Measurements from ENCODE around the gene PCIF1.
A peak's percentile ranks its signal among the peaks of the same experiment; 100 is the strongest.

Gene PCIF1

DNA sequence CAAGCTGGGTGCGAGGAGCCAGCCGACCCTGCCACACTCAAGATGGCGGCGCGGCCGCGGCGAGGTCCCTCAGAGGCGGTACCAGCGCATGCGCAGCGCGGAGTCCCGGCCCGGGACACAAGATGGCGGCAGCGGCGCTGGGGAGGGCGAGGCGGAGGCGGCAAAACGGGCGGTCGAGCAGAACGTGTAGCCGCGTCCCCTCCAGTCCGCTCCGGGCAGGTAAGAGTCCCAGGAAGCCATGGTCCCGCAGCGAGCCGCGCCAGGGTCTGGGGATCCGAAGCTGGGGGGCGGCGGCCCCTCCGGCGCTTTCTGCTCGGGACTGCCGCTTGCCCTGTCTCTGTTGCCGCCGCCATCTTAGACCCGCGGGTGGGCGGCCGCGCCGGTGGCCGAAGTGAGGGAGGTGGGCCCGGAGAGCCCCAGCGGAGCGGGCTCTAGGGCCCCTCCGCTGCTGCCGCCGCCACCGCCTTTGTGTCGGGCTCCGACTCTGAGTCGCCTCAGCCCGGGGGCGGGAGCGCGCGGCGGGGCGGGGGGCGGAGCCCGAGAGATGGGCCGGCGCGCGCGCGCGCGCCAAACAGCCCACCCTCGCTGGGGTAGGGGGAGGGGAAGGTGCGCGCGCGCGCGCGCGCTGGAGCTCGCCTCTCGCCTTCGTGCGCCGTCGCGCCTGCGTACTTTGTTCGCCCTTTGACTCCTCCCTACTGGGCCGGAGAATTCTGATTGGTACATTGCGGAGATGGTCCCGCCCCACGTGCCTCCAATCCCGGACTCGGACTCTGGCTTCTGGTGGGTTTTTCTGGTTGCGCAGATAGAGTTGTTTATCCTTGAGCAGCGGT lies at the start of gene PCIF1:
PCIF1 (plus strand) TSS at position 98 of the 830 bp plus-strand sequence. CDS start 4,317 bp downstream, outside the sequence.
- peak within 1 kb of the TSS; percentile 90 for H3K4me3 ChIP-seq (ENCODE audit: low read length)
- TF ChIP-seq, protein P1, sequence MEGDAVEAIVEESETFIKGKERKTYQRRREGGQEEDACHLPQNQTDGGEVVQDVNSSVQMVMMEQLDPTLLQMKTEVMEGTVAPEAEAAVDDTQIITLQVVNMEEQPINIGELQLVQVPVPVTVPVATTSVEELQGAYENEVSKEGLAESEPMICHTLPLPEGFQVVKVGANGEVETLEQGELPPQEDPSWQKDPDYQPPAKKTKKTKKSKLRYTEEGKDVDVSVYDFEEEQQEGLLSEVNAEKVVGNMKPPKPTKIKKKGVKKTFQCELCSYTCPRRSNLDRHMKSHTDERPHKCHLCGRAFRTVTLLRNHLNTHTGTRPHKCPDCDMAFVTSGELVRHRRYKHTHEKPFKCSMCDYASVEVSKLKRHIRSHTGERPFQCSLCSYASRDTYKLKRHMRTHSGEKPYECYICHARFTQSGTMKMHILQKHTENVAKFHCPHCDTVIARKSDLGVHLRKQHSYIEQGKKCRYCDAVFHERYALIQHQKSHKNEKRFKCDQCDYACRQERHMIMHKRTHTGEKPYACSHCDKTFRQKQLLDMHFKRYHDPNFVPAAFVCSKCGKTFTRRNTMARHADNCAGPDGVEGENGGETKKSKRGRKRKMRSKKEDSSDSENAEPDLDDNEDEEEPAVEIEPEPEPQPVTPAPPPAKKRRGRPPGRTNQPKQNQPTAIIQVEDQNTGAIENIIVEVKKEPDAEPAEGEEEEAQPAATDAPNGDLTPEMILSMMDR (conservative IDR thresholded peaks at IDR 0.05; ENCODE audit: low read depth, low read length) = no peak
- peak; percentile 88 for DNase-seq (ENCODE audit: low read depth)

DNA sequence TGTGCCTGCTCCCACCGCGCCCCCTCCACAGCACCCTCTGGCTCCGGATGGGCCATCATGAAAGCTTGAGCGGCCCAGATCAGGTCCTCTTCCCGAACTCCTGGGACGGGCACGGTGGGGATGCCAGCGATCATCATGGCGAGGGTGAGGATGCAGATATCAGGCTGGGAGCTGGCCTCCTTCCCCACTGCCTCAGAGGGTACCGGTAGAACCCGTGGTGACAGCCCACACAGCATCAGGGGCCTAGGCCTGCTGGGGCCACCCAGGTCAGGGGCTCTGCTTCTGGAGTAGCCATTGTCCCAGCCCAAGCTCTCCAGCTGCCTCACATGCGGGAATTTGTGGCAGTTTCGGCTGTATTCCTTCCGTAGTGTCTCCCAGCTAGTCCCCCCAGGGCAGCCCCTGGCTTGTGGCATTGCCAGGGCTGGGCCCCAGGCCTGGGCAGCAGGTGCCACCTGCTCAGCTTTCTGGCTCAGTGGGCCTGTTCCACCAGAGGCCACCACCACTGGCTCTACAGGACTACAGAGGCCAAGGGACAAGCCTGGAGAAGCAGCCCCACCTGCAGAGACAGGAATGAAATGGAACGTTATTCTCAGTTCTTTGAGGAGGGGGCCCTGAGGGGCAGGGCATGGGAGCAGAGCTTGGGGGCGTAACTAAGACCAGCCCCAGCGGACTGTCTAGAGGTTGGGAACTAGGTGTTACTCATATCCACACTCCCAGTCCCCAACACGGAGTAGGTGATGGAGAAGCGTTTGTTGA lies 47.7 kb upstream of the PCIF1 start:
- no peak for DNase-seq (ENCODE audit: low read depth)
- TF ChIP-seq, protein P1 (conservative IDR thresholded peaks at IDR 0.05; ENCODE audit: low read depth, low read length) = no peak
- no peak overlapping the region for H3K4me3 ChIP-seq (ENCODE audit: low read length)

DNA sequence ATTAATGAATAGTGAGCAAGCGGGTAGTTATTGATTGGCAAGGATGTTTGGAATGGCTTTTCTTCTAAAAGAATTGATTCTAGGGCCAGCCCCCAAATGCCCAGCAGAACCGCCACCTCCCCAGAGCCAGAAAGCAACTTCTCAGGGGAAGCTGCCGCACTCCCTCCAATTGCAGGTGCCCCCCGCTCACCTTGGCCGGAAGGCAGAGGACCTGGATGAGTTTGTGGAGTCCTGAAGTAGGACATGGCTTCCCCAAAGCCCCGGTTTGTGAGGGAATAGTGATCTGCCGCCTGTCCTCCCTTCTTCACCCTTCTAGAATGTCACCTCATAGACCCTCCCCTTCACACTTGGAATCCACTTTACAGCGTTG lies 47.2 kb upstream of the PCIF1 start, which contains the start of gene SPATA25:
SPATA25 (minus strand) TSS at position 277 of the 370 bp plus-strand sequence; CDS start at position 245, 32 bp downstream.
- TF ChIP-seq, protein P1 (conservative IDR thresholded peaks at IDR 0.05; ENCODE audit: low read depth, low read length) = no peak
- H3K4me3 ChIP-seq (ENCODE audit: low read length) = no peak within 1 kb of the TSS
- DNase-seq (ENCODE audit: low read depth) = no peak

DNA sequence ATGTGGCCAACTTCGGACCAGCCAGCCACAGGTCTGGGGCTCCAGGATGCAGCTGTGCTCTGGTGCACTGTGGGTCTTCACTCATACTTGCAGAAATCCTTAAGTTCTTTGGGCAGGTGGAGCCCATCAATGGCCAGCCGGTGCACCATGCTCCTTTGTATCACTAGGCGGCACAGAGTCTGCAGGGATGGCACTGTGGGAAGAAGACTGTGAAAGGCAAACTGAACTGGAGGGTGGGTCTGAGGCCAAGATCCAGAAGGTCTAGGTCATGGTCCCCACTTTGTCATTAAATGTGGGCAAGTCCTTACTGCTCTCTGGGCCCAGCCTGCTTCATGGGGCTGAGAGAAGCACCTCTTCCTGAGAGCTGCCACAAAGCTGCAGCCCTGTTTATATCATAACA lies 45.8 kb upstream of the PCIF1 start:
- no peak for DNase-seq (ENCODE audit: low read depth)
- no peak overlapping the region for H3K4me3 ChIP-seq (ENCODE audit: low read length)
- TF ChIP-seq, protein P1 (conservative IDR thresholded peaks at IDR 0.05; ENCODE audit: low read depth, low read length) = no peak

DNA sequence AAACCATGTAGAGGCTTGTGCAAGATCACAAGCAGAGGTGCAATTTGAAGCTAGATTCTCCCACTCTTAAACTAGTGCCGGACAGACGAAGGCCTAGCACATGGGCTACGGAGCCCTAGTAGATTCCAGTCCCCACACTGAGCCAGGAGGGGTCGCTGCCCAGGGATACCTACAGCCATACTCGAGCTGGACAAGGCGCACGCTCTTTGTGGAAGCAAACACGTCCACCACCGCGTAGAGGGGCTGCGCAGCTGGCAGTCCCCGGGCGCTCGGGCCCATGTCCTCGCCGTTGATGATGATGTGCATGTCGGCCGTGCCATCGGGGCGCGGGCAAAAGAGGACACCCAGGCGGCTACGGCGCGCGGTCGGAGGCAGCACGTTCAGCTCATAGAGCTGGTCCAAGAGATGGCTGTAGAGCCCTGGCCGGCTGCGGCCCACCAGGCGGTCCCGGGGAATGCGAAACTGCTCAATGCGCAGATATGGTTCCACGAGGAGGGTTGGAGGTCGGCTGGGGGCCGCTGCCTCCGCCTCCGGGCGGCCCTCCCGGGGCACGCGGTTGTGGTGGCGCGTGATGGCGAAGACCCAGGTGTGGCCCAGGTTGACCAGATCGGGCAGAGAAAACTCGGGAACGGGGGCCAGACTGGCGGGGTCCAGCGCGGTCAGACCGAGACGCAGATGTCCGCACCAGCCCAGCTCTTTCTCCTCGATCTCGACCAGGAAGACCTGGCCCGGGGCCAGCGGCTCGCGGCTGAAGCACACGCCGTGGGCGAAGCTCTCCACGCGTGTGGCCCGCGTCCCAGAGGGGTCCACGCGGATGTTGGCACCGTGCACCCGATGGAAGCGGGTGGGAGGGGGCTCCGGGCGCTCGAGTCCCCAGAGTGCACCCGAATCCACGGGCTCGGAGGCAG lies 44.2 kb upstream of the PCIF1 start:
- peak overlapping the region; percentile 73 for H3K4me3 ChIP-seq (ENCODE audit: low read length)
- DNase-seq (ENCODE audit: low read depth) = no peak
- TF ChIP-seq, protein P1 (conservative IDR thresholded peaks at IDR 0.05; ENCODE audit: low read depth, low read length) = peak; percentile 85

Data from retinal pigment epithelial cell (primary cell).